HepG2 (cell line): ENCODE data around the gene ARHGAP32.

Source experiments
- CTCF ChIP-seq: sonication (generic); formaldehyde crosslinking; IDR thresholded peaks from 2 replicates; pipeline ENCODE4 v1.5.0; 2020; ENCODE audit warnings: mild to moderate bottlenecking, missing genetic modification reagents, moderate library complexity
- E2F1 ChIP-seq: sonication (generic); formaldehyde crosslinking; IDR thresholded peaks from 2 replicates; pipeline ENCODE4 v1.5.0; 2020; ENCODE audit warnings: missing genetic modification reagents
- EP300 ChIP-seq, 3 experiments: sonication (generic) in 1 of 3; formaldehyde crosslinking in 1 of 3; IDR thresholded peaks; 2 replicates each; pipeline versions ENCODE4 v1.5.1 to v1.6.1; 2011 to 2020; ENCODE audit warnings: low read depth in 2 of 3, low read length in 2 of 3, borderline replicate concordance in 1 of 3, improper control_type of control experiment in 1 of 3, mild to moderate bottlenecking in 1 of 3, missing genetic modification reagents in 1 of 3, moderate library complexity in 1 of 3
- GABPA ChIP-seq, 2 experiments: IDR thresholded peaks; 2 replicates each; pipeline ENCODE4 v1.6.1; 2011 to 2016; ENCODE audit warnings: low read depth in 2 of 2, low read length in 1 of 2, missing biosample characterization in 1 of 2, missing genetic modification characterization in 1 of 2
- KLF11 ChIP-seq: IDR thresholded peaks from 2 replicates; pipeline ENCODE4 v1.6.1; 2016; ENCODE audit warnings: missing compliant biosample characterization
- MAX ChIP-seq: IDR thresholded peaks from 2 replicates; pipeline ENCODE4 v1.6.1; 2012; ENCODE audit warnings: inconsistent platforms
- MTA1 ChIP-seq: sonication (generic); formaldehyde crosslinking; IDR thresholded peaks from 2 replicates; pipeline ENCODE4 v1.4.0; 2020; ENCODE audit warnings: missing genetic modification reagents, mild to moderate bottlenecking, borderline replicate concordance
- NR1H2 ChIP-seq: sonication (generic); formaldehyde crosslinking; IDR thresholded peaks from 2 replicates; pipeline ENCODE4 v1.8.1; 2022; ENCODE audit warnings: low read depth, missing genetic modification reagents, borderline replicate concordance
- POLR2A ChIP-seq, 2 experiments: IDR thresholded peaks; 2 replicates each; pipeline ENCODE4 v1.6.1; 2011; ENCODE audit warnings: low read depth in 2 of 2, low read length in 2 of 2, mild to moderate bottlenecking in 1 of 2, moderate library complexity in 1 of 2; ENCODE audit not compliant: insufficient read depth in 1 of 2
- SP2 ChIP-seq: sonication (generic); formaldehyde crosslinking; IDR thresholded peaks from 2 replicates; pipeline ENCODE4 v1.5.1; 2020; ENCODE audit warnings: mild to moderate bottlenecking, missing genetic modification reagents
- TGIF2 ChIP-seq: IDR thresholded peaks from 2 replicates; pipeline ENCODE4 v1.6.1; 2016; ENCODE audit warnings: control low read depth, missing compliant biosample characterization
- ZNF24 ChIP-seq: fragments of 450-650 bp; IDR thresholded peaks from 2 replicates; pipeline ENCODE4 v1.6.1; 2017; ENCODE audit warnings: antibody characterized with exemption, mild to moderate bottlenecking
- ZNF740 ChIP-seq: sonication (generic); formaldehyde crosslinking; IDR thresholded peaks from 2 replicates; pipeline ENCODE4 v1.4.0; 2020; ENCODE audit warnings: missing genetic modification reagents

GRCh38 chr11:128962896-128963295 lies 229.2 kb downstream of the ARHGAP32 start:
- TF ChIP-seq NR1H2 (CRISPR knock-in tag) (no peak), CTCF (no peak), POLR2A (IDR thresholded peaks at IDR 0.05; ENCODE audit: insufficient read depth in 1 of 2, low read depth in 2 of 2, low read length in 2 of 2) (no peak), SP2 (CRISPR knock-in tag) (no peak), GABPA (IDR thresholded peaks at IDR 0.05; ENCODE audit: low read depth, low read length) (no peak), GABPA (CRISPR knock-in tag; IDR thresholded peaks at IDR 0.05; ENCODE audit: low read depth) (no peak), TGIF2 (CRISPR knock-in tag) (no peak), KLF11 (CRISPR knock-in tag) (no peak), EP300 (IDR thresholded peaks at IDR 0.05; ENCODE audit: low read depth in 2 of 2, low read length in 2 of 2) (no peak), EP300 (CRISPR knock-in tag; IDR thresholded peaks at IDR 0.05; ENCODE audit: borderline replicate concordance) (no peak), MTA1 (CRISPR knock-in tag) (no peak), ZNF740 (no peak), ZNF24 (no peak), E2F1 (no peak), MAX (no peak)
